Astrocyte (in vitro differentiated cells and primary cell): ENCODE results near the gene ARL9. TPM values are rescaled to one million over a fixed set of nuclear protein-coding genes. Genes with fewer than 3 reads are reported as not detected.

Experiments used
- DNase-seq: peaks from one replicate; pipeline ENCODE4 v3.0.0-alpha.2; 2010; ENCODE audit warnings: low read depth
- FAIRE-seq: peaks from 2 replicates; lab custom pipeline; 2011; peaks lifted over from hg19 to GRCh38; lab: Jason Lieb, UNC
- H2AFZ ChIP-seq: 2 replicates; pipeline ENCODE4 v1.6.0; 2012; ENCODE audit warnings: low read depth, low read length, inconsistent platforms
- H3K27ac ChIP-seq: 2 replicates; pipeline ENCODE4 v1.5.1; 2011; ENCODE audit warnings: low read depth, low read length, inconsistent platforms
- H3K27me3 ChIP-seq: 2 replicates; pipeline ENCODE4 v1.6.0; 2011; ENCODE audit warnings: low read length, inconsistent platforms; ENCODE audit not compliant: insufficient read depth
- H3K36me3 ChIP-seq: 2 replicates; pipeline ENCODE4 v1.5.1; 2011; ENCODE audit warnings: low read length, inconsistent platforms; ENCODE audit not compliant: insufficient read depth
- H3K4me1 ChIP-seq: 2 replicates; pipeline ENCODE4 v1.5.1; 2011; ENCODE audit warnings: low read length, inconsistent platforms; ENCODE audit not compliant: insufficient read depth
- H3K4me2 ChIP-seq: 2 replicates; pipeline ENCODE4 v1.6.0; 2012; ENCODE audit warnings: low read length, inconsistent platforms
- H3K4me3 ChIP-seq: 2 replicates; pipeline ENCODE4 v1.5.1; 2011; ENCODE audit warnings: low read depth, mild to moderate bottlenecking, low read length, inconsistent platforms; ENCODE audit not compliant: insufficient read depth
- H3K79me2 ChIP-seq: 2 replicates; pipeline ENCODE4 v1.6.0; 2012; ENCODE audit warnings: mild to moderate bottlenecking, low read length, inconsistent platforms; ENCODE audit not compliant: insufficient read depth
- H3K9ac ChIP-seq: 2 replicates; pipeline ENCODE4 v1.6.0; 2012; ENCODE audit warnings: mild to moderate bottlenecking, low read length, inconsistent platforms
- H3K9me3 ChIP-seq: 2 replicates; pipeline ENCODE4 v1.5.1; 2012; ENCODE audit warnings: low read depth, mild to moderate bottlenecking, low read length, inconsistent platforms; ENCODE audit not compliant: insufficient read depth
- H4K20me1 ChIP-seq: 2 replicates; pipeline ENCODE4 v1.6.0; 2012; ENCODE audit warnings: low read length, inconsistent platforms; ENCODE audit not compliant: insufficient read depth
- H3K27ac Mint-ChIP-seq: one replicate; pipeline ENCODE4 v1.8.0; 2021; ENCODE audit warnings: mild to moderate bottlenecking, mixed read lengths; ENCODE audit not compliant: unreplicated experiment
- H3K27me3 Mint-ChIP-seq: one replicate; pipeline ENCODE4 v1.8.0; 2021; ENCODE audit warnings: low read depth, mixed read lengths; ENCODE audit not compliant: unreplicated experiment
- H3K36me3 Mint-ChIP-seq: one replicate; pipeline ENCODE4 v1.8.0; 2021; ENCODE audit warnings: low read depth, mixed read lengths; ENCODE audit not compliant: unreplicated experiment
- H3K4me1 Mint-ChIP-seq: one replicate; pipeline ENCODE4 v1.8.0; 2021; ENCODE audit warnings: low read depth, mixed read lengths; ENCODE audit not compliant: unreplicated experiment
- H3K4me3 Mint-ChIP-seq: one replicate; pipeline ENCODE4 v1.8.0; 2021; ENCODE audit warnings: mild to moderate bottlenecking, moderate library complexity, mixed read lengths; ENCODE audit not compliant: unreplicated experiment
- H3K9me3 Mint-ChIP-seq: one replicate; pipeline ENCODE4 v1.8.0; 2021; ENCODE audit warnings: mild to moderate bottlenecking, mixed read lengths; ENCODE audit not compliant: unreplicated experiment
- CTCF ChIP-seq: IDR thresholded peaks from 2 replicates; pipeline ENCODE4 v1.5.1; 2011; ENCODE audit warnings: low read depth, mild to moderate bottlenecking, inconsistent platforms, low read length, moderate library complexity; ENCODE audit not compliant: insufficient read depth
- EZH2 ChIP-seq: IDR thresholded peaks from 2 replicates; pipeline ENCODE4 v1.6.1; 2012; ENCODE audit warnings: mild to moderate bottlenecking, low read length, inconsistent platforms; ENCODE audit not compliant: insufficient read depth
- total RNA-seq: library from RNA; stranded (reverse); gene quantifications from 2 replicates; pipeline ENCODE4 v1.2.1, GENCODE V29; 2021

The ARL9 gene
- total RNA-seq, 1 donor from 2014 or later: 0.73 TPM

DNA sequence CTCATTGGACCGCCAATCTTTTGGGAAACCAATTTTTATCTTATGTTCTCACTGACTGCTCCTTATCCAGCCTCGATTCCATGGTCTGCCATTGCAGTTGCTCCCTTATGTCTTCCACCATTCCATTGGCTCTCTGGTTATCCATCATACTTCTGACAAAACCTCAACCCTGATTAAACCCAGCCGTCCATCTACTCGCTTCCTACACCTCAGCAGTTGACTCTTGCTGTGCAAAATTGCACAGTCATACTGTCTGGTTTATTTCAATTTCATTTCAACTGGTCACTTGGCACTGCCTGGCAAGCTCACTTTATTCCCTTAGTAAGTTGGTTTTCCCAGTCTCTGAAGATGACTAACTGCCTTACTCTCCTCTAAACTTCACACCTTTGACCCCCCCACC, 26.2 kb downstream of the ARL9 start:
- no peak overlapping the region for H3K4me3 ChIP-seq
- no peaks in the 10 kb centered on the region for H4K20me1 ChIP-seq
- Mint-ChIP-seq H3K4me1 (no peaks in the 10 kb centered on the region), H3K27me3 (peaks cover 10% of the 10 kb centered on the region), H3K9me3 (no peaks in the 10 kb centered on the region), H3K27ac (no peak overlapping the region), H3K36me3 (no peaks in the 10 kb centered on the region), H3K4me3 (no peak overlapping the region)
- no peak overlapping the region for H3K9ac ChIP-seq
- no peak overlapping the region for H3K4me2 ChIP-seq
- H3K4me1 ChIP-seq: peaks cover 6% of the 10 kb centered on the region
- no peaks in the 10 kb centered on the region for H3K9me3 ChIP-seq
- DNase-seq: no peak
- TF ChIP-seq CTCF (no peak), EZH2 (no peak)
- no peaks in the 10 kb centered on the region for H3K79me2 ChIP-seq
- no peak overlapping the region for H2AFZ ChIP-seq
- no peak overlapping the region for H3K27ac ChIP-seq
- H3K36me3 ChIP-seq: no peaks in the 10 kb centered on the region
- no peak for FAIRE-seq
- H3K27me3 ChIP-seq: no peaks in the 10 kb centered on the region

GRCh38 chr4:56532239-56532638, 26.6 kb downstream of the ARL9 start:
- H3K9ac ChIP-seq: no peak overlapping the region
- Mint-ChIP-seq H3K4me1 (no peaks in the 10 kb centered on the region), H3K36me3 (no peaks in the 10 kb centered on the region), H3K27ac (no peak overlapping the region), H3K9me3 (no peaks in the 10 kb centered on the region), H3K27me3 (peaks cover 9% of the 10 kb centered on the region), H3K4me3 (no peak overlapping the region)
- TF ChIP-seq CTCF (no peak), EZH2 (no peak)
- no peak overlapping the region for H3K27ac ChIP-seq
- H3K36me3 ChIP-seq: no peaks in the 10 kb centered on the region
- peaks cover 6% of the 10 kb centered on the region for H3K4me1 ChIP-seq
- no peaks in the 10 kb centered on the region for H4K20me1 ChIP-seq
- no peaks in the 10 kb centered on the region for H3K27me3 ChIP-seq
- no peaks in the 10 kb centered on the region for H3K79me2 ChIP-seq
- FAIRE-seq: no peak
- H3K4me3 ChIP-seq: no peak overlapping the region
- no peak for DNase-seq
- H3K9me3 ChIP-seq: no peaks in the 10 kb centered on the region
- H3K4me2 ChIP-seq: no peak overlapping the region
- no peak overlapping the region for H2AFZ ChIP-seq

DNA sequence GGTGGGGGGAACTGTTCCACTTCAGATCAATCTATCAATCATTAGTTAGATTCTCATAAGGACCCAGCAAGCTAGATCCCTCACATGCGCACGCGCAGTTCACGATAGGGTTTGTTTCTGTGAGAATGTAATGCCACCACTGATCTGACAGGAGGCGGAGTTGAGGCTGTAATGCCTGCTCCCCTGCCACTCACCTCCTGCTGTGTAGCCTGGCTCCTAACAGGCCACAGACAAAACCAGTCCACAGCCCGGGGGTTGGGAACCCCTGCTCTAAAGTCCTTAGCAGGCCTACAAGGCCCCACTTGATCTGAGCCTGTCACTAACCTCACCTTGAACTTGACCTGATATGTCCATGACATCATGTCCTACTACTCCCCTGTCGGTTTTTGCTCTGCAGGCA, 30.3 kb downstream of the ARL9 start:
- H3K9me3 ChIP-seq: no peaks in the 10 kb centered on the region
- no peak overlapping the region for H3K4me3 ChIP-seq
- H3K27me3 ChIP-seq: no peaks in the 10 kb centered on the region
- Mint-ChIP-seq H3K9me3 (no peaks in the 10 kb centered on the region), H3K36me3 (no peaks in the 10 kb centered on the region), H3K4me1 (no peaks in the 10 kb centered on the region), H3K27ac (no peak overlapping the region), H3K27me3 (peaks cover 2% of the 10 kb centered on the region), H3K4me3 (no peak overlapping the region)
- no peaks in the 10 kb centered on the region for H4K20me1 ChIP-seq
- H3K4me2 ChIP-seq: no peak overlapping the region
- H2AFZ ChIP-seq: no peak overlapping the region
- H3K27ac ChIP-seq: no peak overlapping the region
- no peaks in the 10 kb centered on the region for H3K36me3 ChIP-seq
- no peak overlapping the region for H3K9ac ChIP-seq
- peaks cover 2% of the 10 kb centered on the region for H3K4me1 ChIP-seq
- DNase-seq (no peak), FAIRE-seq (no peak)
- no peaks in the 10 kb centered on the region for H3K79me2 ChIP-seq
- no peak for TF ChIP-seq EZH2
- TF ChIP-seq CTCF: no peak
